GM12878 (cell line): Measurements from ENCODE around the gene CCNDBP1. TPM values are rescaled to one million over a fixed set of nuclear protein-coding genes. Genes with fewer than 3 reads are reported as not detected.

Source experiments
- ATAC-seq: fragments of 200-7000 bp; cut with Tn5 transposase; 3 replicates; pipeline ENCODE4 v1.9.1; 2020; ENCODE audit warnings: mild to moderate bottlenecking, moderate library complexity
- BruUV-seq: library from RNA; stranded (reverse); fragments of 400-500 nt; replicated peaks from 2 replicates; lab custom pipeline; 2021; lab: Mats Ljungman, UMichigan
- CTCF ChIA-PET: fragments of 300-600 bp; sonication (Branson Sonifier 250); formaldehyde crosslinking; extraction: SDS; loops from one replicate; lab custom pipeline; 2021; ENCODE audit warnings: inconsistent platforms; lab: Yijun Ruan, JAX
- POLR2A ChIA-PET: fragments of 350-600 bp; formaldehyde crosslinking; extraction: SDS; loops from one replicate; lab custom pipeline; 2021; ENCODE audit warnings: inconsistent platforms; lab: Charles Lee
- RAD21 ChIA-PET: fragments of 300-600 bp; sonication (Branson Sonifier 250); formaldehyde crosslinking; loops from one replicate; lab custom pipeline; 2023; ENCODE audit warnings: antibody characterized with exemption; ENCODE audit not compliant: unreplicated experiment; lab: Charles Lee
- SMC1A ChIA-PET: fragments of 300-600 bp; sonication (Branson Sonifier 250); formaldehyde crosslinking; loops from one replicate; lab custom pipeline; 2023; ENCODE audit not compliant: unreplicated experiment, uncharacterized antibody; lab: Charles Lee
- DNase-seq: peaks from one replicate; pipeline ENCODE4 v3.0.0-alpha.2; 2011; ENCODE audit warnings: low read depth, low spot score
- FAIRE-seq: peaks from 3 replicates; lab custom pipeline; 2011; peaks lifted over from hg19 to GRCh38; lab: Jason Lieb, UNC
- H2AFZ ChIP-seq: 2 replicates; pipeline ENCODE4 v1.6.0; 2011; ENCODE audit warnings: low read depth, low read length, control low read depth; ENCODE audit not compliant: control insufficient read depth
- H3K27ac ChIP-seq: 2 replicates; pipeline ENCODE4 v1.5.1; 2011; ENCODE audit warnings: control low read depth; ENCODE audit not compliant: control insufficient read depth, insufficient read depth
- H3K27me3 ChIP-seq, 2 experiments: replicated peaks in 1 of 2; 2 replicates each; pipeline versions ENCODE4 v1.6.0 to v1.6.1; 2011; ENCODE audit warnings: low read length in 1 of 2; ENCODE audit not compliant: control insufficient read depth in 2 of 2, insufficient read depth in 2 of 2
- H3K36me3 ChIP-seq, 2 experiments: 2 replicates each; pipeline ENCODE4 v1.5.1; 2011; ENCODE audit warnings: low read length in 1 of 2; ENCODE audit not compliant: control insufficient read depth in 2 of 2, insufficient read depth in 2 of 2
- H3K4me1 ChIP-seq: 2 replicates; pipeline ENCODE4 v1.6.1; 2011; ENCODE audit warnings: mild to moderate bottlenecking, low read length, moderate library complexity, mixed read lengths; ENCODE audit not compliant: control insufficient read depth, insufficient read depth
- H3K4me2 ChIP-seq: 2 replicates; pipeline ENCODE4 v1.6.0; 2011; ENCODE audit warnings: control low read depth; ENCODE audit not compliant: control insufficient read depth, insufficient read depth
- H3K4me3 ChIP-seq: fragments of 200-600 bp; sonication (generic); 2 replicates; pipeline ENCODE4 v1.5.1; 2016
- H3K79me2 ChIP-seq: 2 replicates; pipeline ENCODE4 v1.6.0; 2011; ENCODE audit warnings: low read length; ENCODE audit not compliant: control insufficient read depth, insufficient read depth
- H3K9ac ChIP-seq: 2 replicates; pipeline ENCODE4 v1.8.0; 2011; ENCODE audit warnings: low read length, control low read depth, mixed read lengths; ENCODE audit not compliant: control insufficient read depth, insufficient read depth
- H3K9me3 ChIP-seq: replicated peaks from 3 replicates; pipeline ENCODE4 v1.5.1; 2011; ENCODE audit warnings: mild to moderate bottlenecking, low read length; ENCODE audit not compliant: control insufficient read depth, insufficient read depth
- H4K20me1 ChIP-seq: 2 replicates; pipeline ENCODE4 v1.6.0; 2011; ENCODE audit not compliant: control insufficient read depth, insufficient read depth
- HCFC1 ChIP-seq: fragments of 150-350 bp; IDR thresholded peaks from 2 replicates; pipeline ENCODE4 v1.6.1; 2014; ENCODE audit warnings: low read length
- IKZF2 ChIP-seq, 2 experiments: fragments of 450-650 bp; IDR thresholded peaks; 2 replicates each; pipeline ENCODE4 v1.6.1; 2017; ENCODE audit warnings: mild to moderate bottlenecking in 2 of 2, moderate library complexity in 2 of 2
- MEF2B ChIP-seq: fragments of 450-650 bp; IDR thresholded peaks from 2 replicates; pipeline ENCODE4 v1.6.1; 2018; ENCODE audit warnings: mild to moderate bottlenecking, moderate library complexity; ENCODE audit not compliant: partially characterized antibody, poor library complexity, severe bottlenecking
- MXI1 ChIP-seq: fragments of 150-350 bp; IDR thresholded peaks from 2 replicates; pipeline ENCODE4 v1.6.1; 2011; ENCODE audit warnings: low read depth, mild to moderate bottlenecking, inconsistent platforms, low read length, improper control_type of control experiment
- POLR2A ChIP-seq: IDR thresholded peaks from 2 replicates; pipeline ENCODE4 v1.6.1; 2011; ENCODE audit warnings: low read depth, mild to moderate bottlenecking, low read length
- POU2F2 ChIP-seq: IDR thresholded peaks from 3 replicates; pipeline ENCODE4 v1.6.1; 2011; ENCODE audit warnings: low read depth, mild to moderate bottlenecking, low read length, borderline replicate concordance
- STAT3 ChIP-seq: IDR thresholded peaks from 2 replicates; pipeline ENCODE4 v1.6.1; 2011; ENCODE audit warnings: low read depth, low read length, improper control_type of control experiment
- YY1 ChIP-seq: IDR thresholded peaks from 2 replicates; pipeline ENCODE4 v1.6.1; 2011; ENCODE audit warnings: low read depth, mild to moderate bottlenecking, low read length
- WGBS: methylation state at CpG from one replicate; pipeline ENCODE4 v1.1.6; 2016; ENCODE audit warnings: low lambda C conversion rate; ENCODE audit not compliant: insufficient replicate concordance, insufficient coverage; ENCODE audit errors: missing lambda C conversion rate; 5-methylcytosine and 5-hydroxymethylcytosine counted together
- in situ Hi-C: fragments of 300-500 bp; cut with MboI; formaldehyde crosslinking; loops from 9 replicates; pipeline ENCODE4 v1.14.3; 2018; ENCODE audit warnings: mixed read lengths
- intact Hi-C: fragments of 100-400 bp; cut with micrococcal nuclease; formaldehyde crosslinking; loops from one replicate; pipeline ENCODE4 v1.14.2; 2022; ENCODE audit not compliant: unreplicated experiment
- polyA plus RNA-seq, 11 experiments: library from polyadenylated mRNA; depleted of rRNA in 4 of 11; unstranded in 6 of 11; stranded (reverse) in 5 of 11; fragments of >200 nt; fragmentation: Nextera tagmentation in 4 of 11; fragmentation: Illumina TruSeq in 1 of 11; extraction: Ambion mirVana in 4 of 11; extraction: Trizol in 1 of 11; gene quantifications; 1 replicate in 1 of 11; 2 replicates in 10 of 11; pipeline versions ENCODE4 v1.2.1 to v1.2.3, GENCODE V29; 2011 to 2016; ENCODE audit warnings: inconsistent platforms in 2 of 11, missing spikeins in 2 of 11, low read depth in 1 of 11
- total RNA-seq, 4 experiments: library from RNA; depleted of rRNA in 3 of 4; stranded (reverse); fragments of >200 nt in 3 of 4; fragmentation: Illumina TruSeq in 1 of 4; extraction: Trizol in 1 of 4; gene quantifications; 2 replicates each; pipeline versions ENCODE4 v1.2.1 to v1.2.3, GENCODE V29; 2013 to 2021
- TF ChIP-seq, protein P1 (sequence below): IDR thresholded peaks from 2 replicates; pipeline ENCODE4 v1.6.1; 2011; ENCODE audit warnings: borderline replicate concordance, low read depth, mild to moderate bottlenecking, moderate library complexity, low read length; ENCODE audit not compliant: insufficient read depth, poor library complexity, severe bottlenecking
- TF ChIP-seq, protein P2 (sequence below): fragments of 450-650 bp; IDR thresholded peaks from 2 replicates; pipeline ENCODE4 v1.6.1; 2017; ENCODE audit warnings: antibody characterized with exemption, mild to moderate bottlenecking, moderate library complexity

CCNDBP1 gene
- total and polyA plus RNA-seq, 10 of the 15 experiments (the other 5 are each of a cell fraction or from before 2014, with no cell fraction given): 30.1 to 86.7 (median 42.2) TPM

DNA sequence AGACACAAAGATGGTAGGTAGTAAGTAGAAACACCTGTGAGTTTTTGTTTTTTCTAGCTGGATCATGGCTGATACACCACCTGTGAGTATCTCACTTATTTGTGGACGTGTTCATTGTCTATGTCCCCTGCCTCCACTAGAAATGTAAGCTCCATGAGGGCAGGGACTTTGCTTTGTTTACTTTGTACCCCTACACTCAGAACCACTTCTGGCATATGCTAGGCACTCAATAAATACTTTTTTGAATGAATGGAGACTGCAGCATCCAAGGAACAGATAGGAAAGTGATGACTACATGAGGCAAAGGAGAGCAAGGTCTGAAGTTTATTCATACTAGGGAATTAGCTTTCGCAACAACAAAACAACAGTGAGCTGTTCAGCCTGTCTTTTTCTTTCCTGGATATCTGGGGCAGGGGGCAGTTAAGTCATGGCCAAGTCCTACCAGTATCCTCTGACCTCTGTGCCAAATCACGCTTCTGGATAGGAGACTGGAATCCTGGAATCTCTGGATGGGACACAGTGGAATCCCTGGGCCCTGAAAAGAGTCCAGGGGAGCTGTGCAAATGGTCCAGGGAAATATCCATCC is 47.2 kb downstream of the CCNDBP1 start:
- Histone ChIP-seq H3K27me3 (no peaks in the 10 kb centered on the region), H3K4me2 (no peak overlapping the region), H3K4me1 (no peaks in the 10 kb centered on the region), H2AFZ (no peak overlapping the region), H3K9me3 (no peaks in the 10 kb centered on the region), H3K79me2 (no peaks in the 10 kb centered on the region), H3K4me3 (no peak overlapping the region), H3K36me3 (no peaks in the 10 kb centered on the region; a peak in 2 of 4 replicates), H3K9ac (no peak overlapping the region), H3K27ac (no peak overlapping the region), H4K20me1 (no peaks in the 10 kb centered on the region)
- ChIA-PET POLR2A (no interaction called here), CTCF (interaction anchor here (0.7 to 13.4 kb wide), 4 partner anchors 16 to 71 kb away, joined by 3 to 518 read pairs (median 230); partner anchors contain the start of gene TGM5), RAD21 (interaction anchor here (0.9 to 9.3 kb wide), 5 partner anchors 15 to 53 kb away, joined by 3 to 255 read pairs (median 4); partner anchors contain the start of gene TGM5), SMC1A (interaction anchor here (1.0 to 12.9 kb wide), 5 partner anchors 19 to 53 kb away, joined by 3 to 311 read pairs (median 4); partner anchors contain the start of gene TGM5)
- 33% methylated on average over 3 of the region's 3 CpGs for WGBS
- ATAC-seq (no peak), DNase-seq (no peak), FAIRE-seq (no peak)
- TF ChIP-seq YY1 (no peak), POU2F2 (no peak), STAT3 (no peak), IKZF2 (IDR thresholded peaks at IDR 0.05) (no peak), POLR2A (no peak), HCFC1 (no peak), MEF2B (no peak), MXI1 (no peak)
- TF ChIP-seq, protein P1, sequence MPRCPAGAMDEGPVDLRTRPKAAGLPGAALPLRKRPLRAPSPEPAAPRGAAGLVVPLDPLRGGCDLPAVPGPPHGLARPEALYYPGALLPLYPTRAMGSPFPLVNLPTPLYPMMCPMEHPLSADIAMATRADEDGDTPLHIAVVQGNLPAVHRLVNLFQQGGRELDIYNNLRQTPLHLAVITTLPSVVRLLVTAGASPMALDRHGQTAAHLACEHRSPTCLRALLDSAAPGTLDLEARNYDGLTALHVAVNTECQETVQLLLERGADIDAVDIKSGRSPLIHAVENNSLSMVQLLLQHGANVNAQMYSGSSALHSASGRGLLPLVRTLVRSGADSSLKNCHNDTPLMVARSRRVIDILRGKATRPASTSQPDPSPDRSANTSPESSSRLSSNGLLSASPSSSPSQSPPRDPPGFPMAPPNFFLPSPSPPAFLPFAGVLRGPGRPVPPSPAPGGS: no peak
- TF ChIP-seq, protein P2, sequence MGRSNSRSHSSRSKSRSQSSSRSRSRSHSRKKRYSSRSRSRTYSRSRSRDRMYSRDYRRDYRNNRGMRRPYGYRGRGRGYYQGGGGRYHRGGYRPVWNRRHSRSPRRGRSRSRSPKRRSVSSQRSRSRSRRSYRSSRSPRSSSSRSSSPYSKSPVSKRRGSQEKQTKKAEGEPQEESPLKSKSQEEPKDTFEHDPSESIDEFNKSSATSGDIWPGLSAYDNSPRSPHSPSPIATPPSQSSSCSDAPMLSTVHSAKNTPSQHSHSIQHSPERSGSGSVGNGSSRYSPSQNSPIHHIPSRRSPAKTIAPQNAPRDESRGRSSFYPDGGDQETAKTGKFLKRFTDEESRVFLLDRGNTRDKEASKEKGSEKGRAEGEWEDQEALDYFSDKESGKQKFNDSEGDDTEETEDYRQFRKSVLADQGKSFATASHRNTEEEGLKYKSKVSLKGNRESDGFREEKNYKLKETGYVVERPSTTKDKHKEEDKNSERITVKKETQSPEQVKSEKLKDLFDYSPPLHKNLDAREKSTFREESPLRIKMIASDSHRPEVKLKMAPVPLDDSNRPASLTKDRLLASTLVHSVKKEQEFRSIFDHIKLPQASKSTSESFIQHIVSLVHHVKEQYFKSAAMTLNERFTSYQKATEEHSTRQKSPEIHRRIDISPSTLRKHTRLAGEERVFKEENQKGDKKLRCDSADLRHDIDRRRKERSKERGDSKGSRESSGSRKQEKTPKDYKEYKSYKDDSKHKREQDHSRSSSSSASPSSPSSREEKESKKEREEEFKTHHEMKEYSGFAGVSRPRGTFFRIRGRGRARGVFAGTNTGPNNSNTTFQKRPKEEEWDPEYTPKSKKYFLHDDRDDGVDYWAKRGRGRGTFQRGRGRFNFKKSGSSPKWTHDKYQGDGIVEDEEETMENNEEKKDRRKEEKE: no peak
- intact Hi-C loops (no loop called here), in situ Hi-C loops (loop anchor here (10.0 kb wide), 1 partner anchor 52 kb away; no protein-coding TSS in a partner anchor)
- no TSS peak for BruUV-seq
